ENCODE results near the gene DGKK. TPM values are rescaled to one million over a fixed set of nuclear protein-coding genes. Genes with fewer than 3 reads are reported as not detected.

Gene DGKK
- total and polyA plus RNA-seq, 2 of the 4 experiments (the other 2 are of a cell fraction) = not detected

DNA sequence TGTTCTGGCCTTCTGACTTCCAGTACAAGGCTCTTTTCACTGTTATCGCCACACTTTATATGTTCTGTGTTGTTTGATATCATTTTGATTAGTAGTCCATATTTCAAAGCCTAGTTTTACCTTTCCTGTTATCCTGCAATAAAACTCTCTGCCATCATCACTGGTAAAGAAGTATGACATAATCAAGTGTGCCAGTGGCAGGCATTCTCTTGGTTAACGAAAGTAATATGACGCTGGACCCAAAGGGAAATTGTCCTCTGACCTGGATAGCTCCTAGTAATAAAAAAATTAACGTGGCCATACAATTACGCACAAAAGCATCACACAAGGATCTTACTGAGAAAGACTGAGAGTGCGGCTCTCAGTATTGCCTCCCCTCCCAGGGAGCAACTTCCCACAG, 33.8 kb downstream of the DGKK start:
- H3K4me3 ChIP-seq (ENCODE audit: insufficient read depth, low read depth, low read length) = no peak overlapping the region
- H2BK120ac ChIP-seq (ENCODE audit: low read depth, low read length) = no peak overlapping the region
- H3K9me3 ChIP-seq (ENCODE audit: control insufficient read depth, insufficient read depth, low read length) = no peaks in the 10 kb centered on the region
- no peaks in the 10 kb centered on the region for H3K36me3 ChIP-seq (ENCODE audit: control insufficient read depth, insufficient read depth, low read length)
- H3K27ac ChIP-seq (ENCODE audit: insufficient read depth, low read length) = no peak overlapping the region
- no peaks in the 10 kb centered on the region for H4K20me1 ChIP-seq (ENCODE audit: insufficient read depth, low read length)
- dilution Hi-C loops (cut with HindIII; ENCODE audit: low sequenced_read_pairs, unreplicated experiment) (no loop called here), in situ Hi-C loops (cut with MboI; ENCODE audit: low sequenced_read_pairs) (no loop called here), intact Hi-C loops (cut with micrococcal nuclease) (no loop called here)
- H2BK5ac ChIP-seq (ENCODE audit: low read depth, low read length, poor library complexity, severe bottlenecking) = no peak overlapping the region
- DNase-seq (no peak), ATAC-seq (ENCODE audit: low read depth) (no peak)
- no peak overlapping the region for H2BK15ac ChIP-seq (ENCODE audit: low read depth, low read length)
- TF ChIP-seq CTCF (conservative IDR thresholded peaks at IDR 0.05; ENCODE audit: low read depth, low read length) (no peak), NFE2L2 (IDR thresholded peaks at IDR 0.05; ENCODE audit: low read depth, low read length) (no peak), POLR2A (IDR thresholded peaks at IDR 0.05; ENCODE audit: low read depth, low read length) (no peak), SMC3 (IDR thresholded peaks at IDR 0.05; ENCODE audit: low read depth, low read length) (no peak), RAD21 (IDR thresholded peaks at IDR 0.05; ENCODE audit: low read length) (no peak), CEBPB (IDR thresholded peaks at IDR 0.05; ENCODE audit: low read depth, low read length) (no peak), RCOR1 (IDR thresholded peaks at IDR 0.05; ENCODE audit: insufficient replicate concordance, low read length) (no peak), CHD1 (IDR thresholded peaks at IDR 0.05; ENCODE audit: low read depth, low read length) (no peak), FOS (IDR thresholded peaks at IDR 0.05; ENCODE audit: low read depth, low read length) (no peak), USF2 (IDR thresholded peaks at IDR 0.05; ENCODE audit: low read depth, low read length) (no peak), RFX5 (IDR thresholded peaks at IDR 0.05; ENCODE audit: low read depth, low read length) (no peak), MAFK (IDR thresholded peaks at IDR 0.05; ENCODE audit: low read depth, low read length) (no peak), BHLHE40 (IDR thresholded peaks at IDR 0.05; ENCODE audit: low read depth, low read length) (no peak), MXI1 (IDR thresholded peaks at IDR 0.05; ENCODE audit: borderline replicate concordance, low read depth, low read length) (no peak), MAZ (IDR thresholded peaks at IDR 0.05; ENCODE audit: borderline replicate concordance, low read depth, low read length) (no peak)
- TF ChIP-seq, protein P1, sequence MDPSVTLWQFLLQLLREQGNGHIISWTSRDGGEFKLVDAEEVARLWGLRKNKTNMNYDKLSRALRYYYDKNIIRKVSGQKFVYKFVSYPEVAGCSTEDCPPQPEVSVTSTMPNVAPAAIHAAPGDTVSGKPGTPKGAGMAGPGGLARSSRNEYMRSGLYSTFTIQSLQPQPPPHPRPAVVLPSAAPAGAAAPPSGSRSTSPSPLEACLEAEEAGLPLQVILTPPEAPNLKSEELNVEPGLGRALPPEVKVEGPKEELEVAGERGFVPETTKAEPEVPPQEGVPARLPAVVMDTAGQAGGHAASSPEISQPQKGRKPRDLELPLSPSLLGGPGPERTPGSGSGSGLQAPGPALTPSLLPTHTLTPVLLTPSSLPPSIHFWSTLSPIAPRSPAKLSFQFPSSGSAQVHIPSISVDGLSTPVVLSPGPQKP (IDR thresholded peaks at IDR 0.05; ENCODE audit: borderline replicate concordance, low read depth, low read length) = no peak
- no peaks in the 10 kb centered on the region for H3K79me1 ChIP-seq (ENCODE audit: low read depth in 1 of 2, low read length in 2 of 2)
- no peak overlapping the region for H4K5ac ChIP-seq (ENCODE audit: low read depth, low read length)
- H2AK9ac ChIP-seq (replicated peaks; ENCODE audit: low read depth, low read length, poor library complexity) = no peak overlapping the region
- H4K91ac ChIP-seq (ENCODE audit: insufficient read depth, low read depth, low read length) = no peak overlapping the region
- no peak overlapping the region for H3K4me2 ChIP-seq (ENCODE audit: low read depth, low read length)
- no peaks in the 10 kb centered on the region for H3K9me1 ChIP-seq (ENCODE audit: insufficient read depth, low read length)
- no TSS peak for BruUV-seq (replicated peaks)
- H3K18ac ChIP-seq (ENCODE audit: low read depth, low read length) = no peak overlapping the region
- ChIA-PET CTCF (no interaction called here), POLR2A (ENCODE audit: unreplicated experiment) (no interaction called here)
- no peak overlapping the region for H4K8ac ChIP-seq (ENCODE audit: low read depth in 2 of 2, low read length in 2 of 2)
- peaks cover 4% of the 10 kb centered on the region for H3K27me3 ChIP-seq (ENCODE audit: control insufficient read depth, insufficient read depth, low read length)
- H3K9ac ChIP-seq (ENCODE audit: low read depth, low read length) = no peak overlapping the region
- WGBS, 2 experiments (ENCODE audit: extremely low coverage in 2 of 2, insufficient read length in 1 of 2) = 67% methylated on average over 1 of the region's 6 CpGs; no CpG with 5 or more reads in 1 of the 2 experiments
- H3K56ac ChIP-seq (ENCODE audit: extremely low read depth, insufficient read depth, low read length) = no peak overlapping the region
- no peak overlapping the region for H3K4ac ChIP-seq (ENCODE audit: low read depth, low read length)
- H3K23ac ChIP-seq (ENCODE audit: low read depth, low read length) = no peak overlapping the region
- H2BK20ac ChIP-seq (ENCODE audit: low read depth, low read length) = no peak overlapping the region
- no peaks in the 10 kb centered on the region for H3K4me1 ChIP-seq (ENCODE audit: control insufficient read depth, insufficient read depth, low read length)
- H2AFZ ChIP-seq (replicated peaks; ENCODE audit: low read length, poor library complexity) = no peak overlapping the region
- no peak overlapping the region for H3K14ac ChIP-seq (replicated peaks; ENCODE audit: low read depth, low read length)
- H2AK5ac ChIP-seq (ENCODE audit: low read depth, low read length) = no peak overlapping the region

Measured in IMR-90 (cell line).